GM12878 (cell line): ENCODE results near the gene SYNCRIP. TPM values are rescaled to one million over a fixed set of nuclear protein-coding genes. Genes with fewer than 3 reads are reported as not detected.

Experiments
- ATAC-seq: fragments of 200-7000 bp; cut with Tn5 transposase; 3 replicates; pipeline ENCODE4 v1.9.1; 2020; ENCODE audit warnings: mild to moderate bottlenecking, moderate library complexity
- BruUV-seq: library from RNA; stranded (reverse); fragments of 400-500 nt; replicated peaks from 2 replicates; lab custom pipeline; 2021; lab: Mats Ljungman, UMichigan
- CTCF ChIA-PET: fragments of 300-600 bp; sonication (Branson Sonifier 250); formaldehyde crosslinking; extraction: SDS; loops from one replicate; lab custom pipeline; 2021; ENCODE audit warnings: inconsistent platforms; lab: Yijun Ruan, JAX
- POLR2A ChIA-PET: fragments of 350-600 bp; formaldehyde crosslinking; extraction: SDS; loops from one replicate; lab custom pipeline; 2021; ENCODE audit warnings: inconsistent platforms; lab: Charles Lee
- RAD21 ChIA-PET: fragments of 300-600 bp; sonication (Branson Sonifier 250); formaldehyde crosslinking; loops from one replicate; lab custom pipeline; 2023; ENCODE audit warnings: antibody characterized with exemption; ENCODE audit not compliant: unreplicated experiment; lab: Charles Lee
- SMC1A ChIA-PET: fragments of 300-600 bp; sonication (Branson Sonifier 250); formaldehyde crosslinking; loops from one replicate; lab custom pipeline; 2023; ENCODE audit not compliant: unreplicated experiment, uncharacterized antibody; lab: Charles Lee
- DNase-seq: peaks from one replicate; pipeline ENCODE4 v3.0.0-alpha.2; 2011; ENCODE audit warnings: low read depth, low spot score
- FAIRE-seq: peaks from 3 replicates; lab custom pipeline; 2011; peaks lifted over from hg19 to GRCh38; lab: Jason Lieb, UNC
- H2AFZ ChIP-seq: 2 replicates; pipeline ENCODE4 v1.6.0; 2011; ENCODE audit warnings: low read depth, low read length, control low read depth; ENCODE audit not compliant: control insufficient read depth
- H3K27ac ChIP-seq: 2 replicates; pipeline ENCODE4 v1.5.1; 2011; ENCODE audit warnings: control low read depth; ENCODE audit not compliant: control insufficient read depth, insufficient read depth
- H3K27me3 ChIP-seq, 2 experiments: replicated peaks in 1 of 2; 2 replicates each; pipeline versions ENCODE4 v1.6.0 to v1.6.1; 2011; ENCODE audit warnings: low read length in 1 of 2; ENCODE audit not compliant: control insufficient read depth in 2 of 2, insufficient read depth in 2 of 2
- H3K36me3 ChIP-seq, 2 experiments: 2 replicates each; pipeline ENCODE4 v1.5.1; 2011; ENCODE audit warnings: low read length in 1 of 2; ENCODE audit not compliant: control insufficient read depth in 2 of 2, insufficient read depth in 2 of 2
- H3K4me1 ChIP-seq: 2 replicates; pipeline ENCODE4 v1.6.1; 2011; ENCODE audit warnings: mild to moderate bottlenecking, low read length, moderate library complexity, mixed read lengths; ENCODE audit not compliant: control insufficient read depth, insufficient read depth
- H3K4me2 ChIP-seq: 2 replicates; pipeline ENCODE4 v1.6.0; 2011; ENCODE audit warnings: control low read depth; ENCODE audit not compliant: control insufficient read depth, insufficient read depth
- H3K4me3 ChIP-seq: fragments of 200-600 bp; sonication (generic); 2 replicates; pipeline ENCODE4 v1.5.1; 2016
- H3K79me2 ChIP-seq: 2 replicates; pipeline ENCODE4 v1.6.0; 2011; ENCODE audit warnings: low read length; ENCODE audit not compliant: control insufficient read depth, insufficient read depth
- H3K9ac ChIP-seq: 2 replicates; pipeline ENCODE4 v1.8.0; 2011; ENCODE audit warnings: low read length, control low read depth, mixed read lengths; ENCODE audit not compliant: control insufficient read depth, insufficient read depth
- H3K9me3 ChIP-seq: replicated peaks from 3 replicates; pipeline ENCODE4 v1.5.1; 2011; ENCODE audit warnings: mild to moderate bottlenecking, low read length; ENCODE audit not compliant: control insufficient read depth, insufficient read depth
- H4K20me1 ChIP-seq: 2 replicates; pipeline ENCODE4 v1.6.0; 2011; ENCODE audit not compliant: control insufficient read depth, insufficient read depth
- ASH2L ChIP-seq: fragments of 300-600, 200-600 bp; sonication (generic); IDR thresholded peaks from 2 replicates; pipeline ENCODE4 v1.6.1; 2017; ENCODE audit warnings: low read depth, mild to moderate bottlenecking, borderline replicate concordance
- ATF7 ChIP-seq: fragments of 450-650 bp; IDR thresholded peaks from 2 replicates; pipeline ENCODE4 v1.6.1; 2016; ENCODE audit warnings: low read depth, mild to moderate bottlenecking
- BRCA1 ChIP-seq: IDR thresholded peaks from 2 replicates; pipeline ENCODE4 v1.6.1; 2011; ENCODE audit warnings: low read depth, low read length, improper control_type of control experiment
- FOS ChIP-seq: IDR thresholded peaks from 3 replicates; pipeline ENCODE4 v1.6.1; 2011; ENCODE audit warnings: borderline replicate concordance; ENCODE audit not compliant: insufficient read length; ENCODE audit errors: extremely low read depth
- HDAC2 ChIP-seq: fragments of 200-600 bp; sonication (generic); IDR thresholded peaks from 2 replicates; pipeline ENCODE4 v1.6.1; 2017
- JUNB ChIP-seq: IDR thresholded peaks from 2 replicates; pipeline ENCODE4 v1.6.1; 2016; ENCODE audit warnings: antibody characterized with exemption, mild to moderate bottlenecking
- JUND ChIP-seq: IDR thresholded peaks from 2 replicates; pipeline ENCODE4 v1.6.1; 2012; ENCODE audit warnings: low read depth, mild to moderate bottlenecking, low read length, improper control_type of control experiment, moderate library complexity
- MYC ChIP-seq: IDR thresholded peaks from 2 replicates; pipeline ENCODE4 v1.6.1; 2011; ENCODE audit warnings: mild to moderate bottlenecking, low read length, moderate library complexity, inconsistent platforms; ENCODE audit not compliant: insufficient read depth, insufficient replicate concordance, insufficient read length, severe bottlenecking
- NR2C1 ChIP-seq: fragments of 450-650 bp; IDR thresholded peaks from 2 replicates; pipeline ENCODE4 v1.6.1; 2017; ENCODE audit warnings: antibody characterized with exemption, mild to moderate bottlenecking, moderate library complexity
- RUNX3 ChIP-seq: IDR thresholded peaks from 2 replicates; pipeline ENCODE4 v1.6.1; 2012; ENCODE audit warnings: low read length, inconsistent platforms
- SIN3A ChIP-seq: IDR thresholded peaks from 2 replicates; pipeline ENCODE4 v1.6.1; 2012; ENCODE audit warnings: low read depth, low read length, improper control_type of control experiment
- SMAD1 ChIP-seq: fragments of 450-650 bp; IDR thresholded peaks from 2 replicates; pipeline ENCODE4 v1.6.1; 2018; ENCODE audit warnings: mild to moderate bottlenecking, low read depth; ENCODE audit not compliant: partially characterized antibody
- SMARCA5 ChIP-seq: fragments of 450-650 bp; IDR thresholded peaks from 2 replicates; pipeline ENCODE4 v1.6.1; 2017; ENCODE audit warnings: mild to moderate bottlenecking
- TAF1 ChIP-seq: IDR thresholded peaks from 2 replicates; pipeline ENCODE4 v1.6.1; 2011; ENCODE audit warnings: mild to moderate bottlenecking, low read depth, low read length, borderline replicate concordance
- WRNIP1 ChIP-seq: IDR thresholded peaks from 2 replicates; pipeline ENCODE4 v1.6.1; 2011; ENCODE audit warnings: low read depth, low read length, improper control_type of control experiment, borderline replicate concordance
- ZBTB11 ChIP-seq: fragments of 450-650 bp; formaldehyde crosslinking; IDR thresholded peaks from 2 replicates; pipeline ENCODE4 v1.5.0; 2022; ENCODE audit warnings: mild to moderate bottlenecking, missing genetic modification characterization
- ZNF207 ChIP-seq: fragments of 450-650 bp; IDR thresholded peaks from 2 replicates; pipeline ENCODE4 v1.6.1; 2014; ENCODE audit warnings: antibody characterized with exemption, mild to moderate bottlenecking, borderline replicate concordance
- ZNF622 ChIP-seq: fragments of 450-650 bp; IDR thresholded peaks from 2 replicates; pipeline ENCODE4 v1.6.1; 2017; ENCODE audit warnings: mild to moderate bottlenecking, inconsistent platforms
- WGBS: methylation state at CpG from one replicate; pipeline ENCODE4 v1.1.6; 2016; ENCODE audit warnings: low lambda C conversion rate; ENCODE audit not compliant: insufficient replicate concordance, insufficient coverage; ENCODE audit errors: missing lambda C conversion rate; 5-methylcytosine and 5-hydroxymethylcytosine counted together
- in situ Hi-C: fragments of 300-500 bp; cut with MboI; formaldehyde crosslinking; loops from 9 replicates; pipeline ENCODE4 v1.14.3; 2018; ENCODE audit warnings: mixed read lengths
- intact Hi-C: fragments of 100-400 bp; cut with micrococcal nuclease; formaldehyde crosslinking; loops from one replicate; pipeline ENCODE4 v1.14.2; 2022; ENCODE audit not compliant: unreplicated experiment
- polyA plus RNA-seq, 11 experiments: library from polyadenylated mRNA; depleted of rRNA in 4 of 11; unstranded in 6 of 11; stranded (reverse) in 5 of 11; fragments of >200 nt; fragmentation: Nextera tagmentation in 4 of 11; fragmentation: Illumina TruSeq in 1 of 11; extraction: Ambion mirVana in 4 of 11; extraction: Trizol in 1 of 11; gene quantifications; 1 replicate in 1 of 11; 2 replicates in 10 of 11; pipeline versions ENCODE4 v1.2.1 to v1.2.3, GENCODE V29; 2011 to 2016; ENCODE audit warnings: inconsistent platforms in 2 of 11, missing spikeins in 2 of 11, low read depth in 1 of 11
- total RNA-seq, 4 experiments: library from RNA; depleted of rRNA in 3 of 4; stranded (reverse); fragments of >200 nt in 3 of 4; fragmentation: Illumina TruSeq in 1 of 4; extraction: Trizol in 1 of 4; gene quantifications; 2 replicates each; pipeline versions ENCODE4 v1.2.1 to v1.2.3, GENCODE V29; 2013 to 2021

The SYNCRIP gene
- total and polyA plus RNA-seq, 10 of the 15 experiments (the other 5 are each of a cell fraction or from before 2014, with no cell fraction given), result 28.4 to 255 (median 131) TPM

- peak; percentile 83; the same call in 1 of the 2 replicates for TF ChIP-seq ZNF207
Observed at GRCh38 chr6:85678602-85679444, 36.1 kb upstream of the SYNCRIP start (continued).

- Histone ChIP-seq H3K27me3 (no peaks in the 10 kb centered on the region), H4K20me1 (no peaks in the 10 kb centered on the region), H3K9ac (peak overlapping the region; percentile 99), H2AFZ (peak overlapping the region; percentile 50), H3K9me3 (no peaks in the 10 kb centered on the region; the same call in 2 of the 3 replicates), H3K27ac (peak overlapping the region; percentile 92), H3K4me1 (peaks cover 13% of the 10 kb centered on the region), H3K4me2 (peak overlapping the region; percentile 62; the same call in 1 of the 2 replicates), H3K4me3 (peak overlapping the region; percentile 89), H3K36me3 (peaks cover 0 to 17% of the 10 kb centered on the region in 2 experiments; a peak in 3 of 4 replicates), H3K79me2 (peaks cover 70% of the 10 kb centered on the region)
- no peak for FAIRE-seq
- BruUV-seq, result TSS peak; percentile 84
- ATAC-seq, result peak; percentile 1; the same call in 1 of the 3 replicates
- ChIA-PET CTCF (interaction anchor here (0.7 to 5.4 kb wide), 15 partner anchors 8 to 1107 kb away, joined by 3 to 44 read pairs (median 4); partner anchors contain the start of genes SNX14 and SYNCRIP), RAD21 (interaction anchor here (0.7 to 5.1 kb wide), 11 partner anchors 8 to 228 kb away, joined by 3 to 125 read pairs (median 8); partner anchors contain the start of genes NT5E, SNX14 and SYNCRIP), POLR2A (interaction anchor here (0.7 to 5.8 kb wide), 12 partner anchors 8 to 227 kb away, joined by 3 to 192 read pairs (median 4); partner anchors contain the start of genes SNX14 and SYNCRIP), SMC1A (interaction anchor here (0.7 to 8.6 kb wide), 20 partner anchors 8 to 326 kb away, joined by 3 to 103 read pairs (median 4); partner anchors contain the start of gene SYNCRIP)
- DNase-seq, result no peak
- whole genome bisulfite sequencing, result 1% methylated on average over 34 of the region's 34 CpGs
- in situ Hi-C loops, result loop anchor here (5.0 to 10.0 kb wide), 2 partner anchors 36 to 53 kb away; partner anchors contain the start of gene SYNCRIP
- intact Hi-C loops, result loop anchor here (1.0 to 10.0 kb wide), 5 partner anchors 35 to 1477 kb away; partner anchors contain the start of genes NT5E, SNX14 and ZNF292
- no peak for TF ChIP-seq TAF1
- TF ChIP-seq WRNIP1, result no peak; the same call in 1 of the 2 replicates
- 0 out of 2 replicates have a peak, but pooled peaks have one; percentile 26 for TF ChIP-seq SMARCA5
- TF ChIP-seq ZNF622, result no peak
- no peak for TF ChIP-seq ZNF207
- no peak for TF ChIP-seq BRCA1
- no peak for TF ChIP-seq FOS
- no peak for TF ChIP-seq JUNB
- no peak for TF ChIP-seq SMAD1
- TF ChIP-seq SIN3A, result no peak
- TF ChIP-seq ZBTB11 (CRISPR knock-in tag), result no peak
- no peak for TF ChIP-seq ASH2L
- TF ChIP-seq ATF7, result no peak
- TF ChIP-seq JUND, result no peak
- no peak for TF ChIP-seq HDAC2
- TF ChIP-seq MYC, result no peak
- no peak for TF ChIP-seq NR2C1
- no peak for TF ChIP-seq RUNX3
Observed at GRCh38 chr6:85678026-85678601, 35.4 kb upstream of the SYNCRIP start.
